Spleen (tissue), 11 donors: Measurements from ENCODE around the gene PAWR. TPM values are rescaled to one million over a fixed set of nuclear protein-coding genes. Genes with fewer than 3 reads are reported as not detected.
"Not testable (repeated sequence)": the region's sequence is repeated elsewhere in the genome, so short reads cannot be mapped to it uniquely, and the experiment has no call there.

Experiments
- DNase-seq: peaks from one replicate; pipeline ENCODE4 v3.0.0-alpha.2; 2020
- H3K27ac ChIP-seq, 8 donors: fragments of 200-600 bp; sonication (generic) in 7 of 8; 1 replicate in 4 of 8; 2 replicates in 4 of 8; pipeline versions ENCODE4 v1.5.0 to v1.8.0; 2016 to 2021; ENCODE audit warnings: inconsistent platforms in 4 of 8, mild to moderate bottlenecking in 4 of 8, moderate library complexity in 1 of 8
- H3K27me3 ChIP-seq, 7 donors: fragments of 200-600 bp; sonication (generic) in 6 of 7; replicated peaks in 1 of 7; 1 replicate in 4 of 7; 2 replicates in 3 of 7; pipeline versions ENCODE4 v1.5.0 to v1.8.0; 2016 to 2021; ENCODE audit warnings: inconsistent platforms in 3 of 7, mild to moderate bottlenecking in 1 of 7
- H3K36me3 ChIP-seq, 6 donors: fragments of 200-600 bp; sonication (generic) in 5 of 6; 1 replicate in 4 of 6; 2 replicates in 2 of 6; pipeline versions ENCODE4 v1.5.0 to v1.8.0; 2016 to 2021; ENCODE audit warnings: inconsistent platforms in 2 of 6
- H3K4me1 ChIP-seq, 6 donors: fragments of 200-600 bp; sonication (generic) in 5 of 6; 1 replicate in 3 of 6; 2 replicates in 3 of 6; pipeline versions ENCODE4 v1.5.0 to v1.8.0; 2016 to 2021; ENCODE audit warnings: inconsistent platforms in 3 of 6
- H3K4me3 ChIP-seq, 8 donors: fragments of 200-600 bp; sonication (generic) in 7 of 8; 1 replicate in 4 of 8; 2 replicates in 4 of 8; pipeline versions ENCODE4 v1.5.0 to v1.8.0; 2016 to 2021; ENCODE audit warnings: inconsistent platforms in 4 of 8, mild to moderate bottlenecking in 4 of 8, moderate library complexity in 2 of 8
- H3K9me3 ChIP-seq, 8 donors: fragments of 200-600 bp; sonication (generic) in 7 of 8; 1 replicate in 4 of 8; 2 replicates in 4 of 8; pipeline versions ENCODE4 v1.5.0 to v1.8.0; 2016 to 2021; ENCODE audit warnings: inconsistent platforms in 4 of 8
- CTCF ChIP-seq, 11 experiments: fragments of 200-600 bp in 7 of 11; fragments of 450-650 bp in 4 of 11; sonication (generic) in 4 of 11; IDR thresholded peaks in 8 of 11; conservative IDR thresholded peaks in 3 of 11; 1 replicate in 7 of 11; 2 replicates in 4 of 11; pipeline versions ENCODE4 v1.4.0 to v1.8.0; 2016 to 2021; ENCODE audit warnings: antibody characterized with exemption in 11 of 11, inconsistent platforms in 4 of 11, mild to moderate bottlenecking in 1 of 11
- POLR2A ChIP-seq, 3 donors: fragments of 450-650 bp; IDR thresholded peaks; one replicate each; pipeline ENCODE4 v1.5.1; 2017; ENCODE audit warnings: antibody characterized with exemption in 3 of 3, mild to moderate bottlenecking in 1 of 3
- POLR2AphosphoS5 ChIP-seq, 3 donors: sonication (generic); formaldehyde crosslinking; IDR thresholded peaks; one replicate each; pipeline ENCODE4 v1.5.1; 2017; ENCODE audit warnings: antibody characterized with exemption in 3 of 3
- WGBS, 5 donors: extraction: QIAGEN DNeasy Blood & Tissue Kit in 3 of 5; methylation state at CpG; one replicate each; pipeline versions ENCODE4 v1.1.5 to v1.1.7; 2013 to 2018; 5-methylcytosine and 5-hydroxymethylcytosine counted together
- intact Hi-C: fragments of 100-400 bp; cut with DNase I; formaldehyde crosslinking; loops from one replicate; pipeline ENCODE4 v1.15.0; 2023; ENCODE audit warnings: low total_unique reads
- polyA plus RNA-seq, 3 donors: library from polyadenylated mRNA; stranded (reverse); fragments of 200-250 nt; gene quantifications; one replicate each; pipeline ENCODE4 v1.2.1, GENCODE V29; 2013
- total RNA-seq, 7 donors: library from RNA; depleted of rRNA in 3 of 7; stranded (reverse); fragments of >200 nt in 3 of 7; fragmentation: NEBNext Ultra II Directional in 4 of 7; extraction: Animal tissue kit (Norgen Biotek cat#: 25700) in 4 of 7; gene quantifications; one replicate each; pipeline versions ENCODE4 v1.1.0 to v1.2.1, GENCODE V29; 2016 to 2021
- donor health status: healthy with polysubstance abuse.
- donor health status: DM: no; HTN: no; CAD: no; lungs with moderate emphysema.
- donor health status: DM: no; HTN: no; CAD: no.
- donor health status: Bipolar disorder and iron deficiency.
- donor health status: healthy.
- donor health status: DM: no; HTN: no; CAD: no.
- donor health status: DM: yes; HTN: yes; CAD: no.

The PAWR gene
- total and polyA plus RNA-seq, 10 donors, result 16.1 to 38.0 (median 30.3) TPM

- no peaks in the 10 kb centered on the region for H3K9me3 ChIP-seq
- H3K4me3 ChIP-seq, result no peak overlapping the region
- no peak for DNase-seq
- no peak for TF ChIP-seq POLR2A (IDR thresholded peaks at IDR 0.05)
- no peak for TF ChIP-seq CTCF (IDR thresholded peaks at IDR 0.05 in 8 of 11, conservative IDR thresholded peaks at IDR 0.05 in 3 of 11)
- TF ChIP-seq POLR2AphosphoS5 (IDR thresholded peaks at IDR 0.05), result no peak
- no peak overlapping the region for H3K27ac ChIP-seq
- H3K27me3 ChIP-seq, result no peaks in the 10 kb centered on the region
- no peaks in the 10 kb centered on the region for H3K36me3 ChIP-seq
- H3K4me1 ChIP-seq, result no peaks in the 10 kb centered on the region
- intact Hi-C loops, result no loop called here
Measured at GRCh38 chr12:79635676-79636075, 55.1 kb downstream of the PAWR start.

GRCh38 chr12:79634957-79635471 lies 55.8 kb downstream of the PAWR start:
- Histone ChIP-seq H3K9me3 (no peaks in the 10 kb centered on the region), H3K4me3 (no peak overlapping the region), H3K27me3 (no peaks in the 10 kb centered on the region), H3K27ac (no peak overlapping the region), H3K36me3 (no peaks in the 10 kb centered on the region), H3K4me1 (no peaks in the 10 kb centered on the region)
- no peak for DNase-seq
- TF ChIP-seq CTCF (IDR thresholded peaks at IDR 0.05 in 8 of 11, conservative IDR thresholded peaks at IDR 0.05 in 3 of 11) (no peak), POLR2A (IDR thresholded peaks at IDR 0.05) (no peak), POLR2AphosphoS5 (IDR thresholded peaks at IDR 0.05) (no peak)
- intact Hi-C loops, result no loop called here
- WGBS, 5 donors, result 90 to 98% (median 95%) methylated on average over 1 of the region's 1 CpG

- TF ChIP-seq CTCF (IDR thresholded peaks at IDR 0.05 in 8 of 11, conservative IDR thresholded peaks at IDR 0.05 in 3 of 11), result no peak
- no peak for TF ChIP-seq POLR2AphosphoS5 (IDR thresholded peaks at IDR 0.05)
- no peak for TF ChIP-seq POLR2A (IDR thresholded peaks at IDR 0.05)
- no peaks in the 10 kb centered on the region for H3K36me3 ChIP-seq
- no peak for DNase-seq
- intact Hi-C loops, result no loop called here
- no peaks in the 10 kb centered on the region for H3K4me1 ChIP-seq
- H3K9me3 ChIP-seq, result peaks cover 0 to 18% (median 3%) of the 10 kb centered on the region in 8 donors
- no peak overlapping the region for H3K4me3 ChIP-seq
- H3K27ac ChIP-seq, result no peak overlapping the region
- 90 to 97% (median 92%) methylated on average over 2 of the region's 2 CpGs for WGBS, 5 donors
- no peaks in the 10 kb centered on the region for H3K27me3 ChIP-seq
Measured at GRCh38 chr12:79629561-79629960, 61.2 kb downstream of the PAWR start.

GRCh38 chr12:79626735-79627134 lies 64.0 kb downstream of the PAWR start:
- intact Hi-C loops, H3K4me1 ChIP-seq, H3K27ac ChIP-seq, H3K36me3 ChIP-seq, H3K4me3 ChIP-seq, DNase-seq, H3K27me3 ChIP-seq: not testable (repeated sequence)
- H3K9me3 ChIP-seq, result peaks cover 0 to 18% (median 3%) of the 10 kb centered on the region in 8 donors
- WGBS, 5 donors, result 91 to 98% (median 95%) methylated on average over 7 of the region's 7 CpGs

GRCh38 chr12:79624378-79624777 lies 66.4 kb downstream of the PAWR start:
- Histone ChIP-seq H3K27me3 (no peaks in the 10 kb centered on the region), H3K4me1 (no peaks in the 10 kb centered on the region), H3K4me3 (no peak overlapping the region), H3K27ac (no peak overlapping the region), H3K9me3 (peaks cover 0 to 18% (median 3%) of the 10 kb centered on the region in 8 donors), H3K36me3 (peaks cover 0 to 19% (median 3%) of the 10 kb centered on the region in 6 donors)
- no peak for DNase-seq
- intact Hi-C loops, result no loop called here
- TF ChIP-seq POLR2AphosphoS5 (IDR thresholded peaks at IDR 0.05), result no peak
- TF ChIP-seq POLR2A (IDR thresholded peaks at IDR 0.05), result no peak
- no peak for TF ChIP-seq CTCF (IDR thresholded peaks at IDR 0.05 in 8 of 11, conservative IDR thresholded peaks at IDR 0.05 in 3 of 11)
- WGBS, 5 donors, result 86 to 94% (median 91%) methylated on average over 2 of the region's 2 CpGs
